Smooth muscle cell (in vitro differentiated cells): ENCODE results near the gene CDH2. TPM values are rescaled to one million over a fixed set of nuclear protein-coding genes. Genes with fewer than 3 reads are reported as not detected.
A peak's percentile ranks its signal among the peaks of the same experiment; 100 is the strongest.

Experiments used
- DNase-seq: peaks from one replicate; lab custom pipeline; 2025; ENCODE audit not compliant: unreplicated experiment; lab: John Stamatoyannopoulos, UW
- H2AFZ ChIP-seq: fragments of 200-600 bp; sonication (generic); 2 replicates; pipeline ENCODE4 v1.6.0; 2016; ENCODE audit warnings: antibody characterized with exemption, low read depth, mild to moderate bottlenecking
- H3F3A ChIP-seq: fragments of 200-600 bp; sonication (generic); 2 replicates; pipeline ENCODE4 v1.6.0; 2017; ENCODE audit warnings: antibody characterized with exemption, low read depth
- H3K27ac ChIP-seq: fragments of 200-600 bp; sonication (generic); 2 replicates; pipeline ENCODE4 v1.5.1; 2016; ENCODE audit warnings: low read depth, mild to moderate bottlenecking
- H3K27me3 ChIP-seq: fragments of 200-600 bp; sonication (generic); 2 replicates; pipeline ENCODE4 v1.6.1; 2016; ENCODE audit warnings: low read depth, mild to moderate bottlenecking
- H3K36me3 ChIP-seq: fragments of 200-600 bp; sonication (generic); 2 replicates; pipeline ENCODE4 v1.5.1; 2016; ENCODE audit warnings: low read depth
- H3K4me1 ChIP-seq: fragments of 200-600 bp; sonication (generic); 2 replicates; pipeline ENCODE4 v1.5.1; 2016; ENCODE audit warnings: low read depth
- H3K4me2 ChIP-seq: fragments of 200-600 bp; sonication (generic); 2 replicates; pipeline ENCODE4 v1.6.0; 2016; ENCODE audit warnings: mild to moderate bottlenecking
- H3K4me3 ChIP-seq: fragments of 200-600 bp; sonication (generic); 2 replicates; pipeline ENCODE4 v1.5.1; 2016; ENCODE audit warnings: mild to moderate bottlenecking
- H3K79me2 ChIP-seq: fragments of 200-600 bp; sonication (generic); 2 replicates; pipeline ENCODE4 v1.6.0; 2016; ENCODE audit warnings: low read depth, mild to moderate bottlenecking
- H3K9ac ChIP-seq: fragments of 200-600 bp; sonication (generic); 2 replicates; pipeline ENCODE4 v1.6.0; 2016; ENCODE audit warnings: low read depth
- H3K9me3 ChIP-seq: fragments of 200-600 bp; sonication (generic); replicated peaks from 2 replicates; pipeline ENCODE4 v1.5.1; 2016; ENCODE audit warnings: low read depth
- H4K20me1 ChIP-seq: fragments of 200-600 bp; sonication (generic); 2 replicates; pipeline ENCODE4 v1.6.0; 2016; ENCODE audit warnings: low read depth
- CTCF ChIP-seq: fragments of 200-600 bp; sonication (generic); IDR thresholded peaks from 2 replicates; pipeline ENCODE4 v1.5.1; 2017; ENCODE audit warnings: borderline replicate concordance, mild to moderate bottlenecking, antibody characterized with exemption; ENCODE audit not compliant: insufficient read depth, poor library complexity, severe bottlenecking
- WGBS: methylation state at CpG from one replicate; pipeline ENCODE4 v1.1.7; 2016; ENCODE audit warnings: low lambda C conversion rate; 5-methylcytosine and 5-hydroxymethylcytosine counted together
- polyA plus RNA-seq: library from polyadenylated mRNA; unstranded; fragments of >200 nt; fragmentation: Nextera tagmentation; extraction: Ambion mirVana; gene quantifications from 2 replicates; pipeline ENCODE4 v1.2.1, GENCODE V29; 2016
- total RNA-seq: library from RNA; depleted of rRNA; stranded (reverse); fragments of >200 nt; gene quantifications from 2 replicates; pipeline ENCODE4 v1.2.3, GENCODE V29; 2014

Gene CDH2
- total and polyA plus RNA-seq, 2 experiments from 2014 or later: 132 to 251 TPM

GRCh38 chr18:28115149-28115550 is 61.8 kb downstream of the CDH2 start:
- H2AFZ ChIP-seq: no peak overlapping the region
- H3K27ac ChIP-seq: peak overlapping the region; percentile 99
- 12% methylated on average over 2 of the region's 2 CpGs for WGBS
- H3K79me2 ChIP-seq: peaks cover 64% of the 10 kb centered on the region
- H3K4me1 ChIP-seq: peaks cover 61% of the 10 kb centered on the region
- no peaks in the 10 kb centered on the region for H3K27me3 ChIP-seq
- peak overlapping the region; percentile 93 for H3K9ac ChIP-seq
- H3F3A ChIP-seq: peaks cover 46% of the 10 kb centered on the region
- H3K36me3 ChIP-seq: no peaks in the 10 kb centered on the region
- H3K4me2 ChIP-seq: peak overlapping the region; percentile 80
- DNase-seq: no peak
- peak overlapping the region; percentile 25 for H3K4me3 ChIP-seq
- no peak for TF ChIP-seq CTCF
- no peaks in the 10 kb centered on the region for H3K9me3 ChIP-seq
- no peaks in the 10 kb centered on the region for H4K20me1 ChIP-seq

GRCh38 chr18:28114472-28114871 is 62.5 kb downstream of the CDH2 start:
- peaks cover 64% of the 10 kb centered on the region for H3K79me2 ChIP-seq
- H2AFZ ChIP-seq: no peak overlapping the region
- peak overlapping the region; percentile 25 for H3K4me3 ChIP-seq
- H3F3A ChIP-seq: peaks cover 46% of the 10 kb centered on the region
- H3K9me3 ChIP-seq: no peaks in the 10 kb centered on the region
- no peaks in the 10 kb centered on the region for H3K36me3 ChIP-seq
- peak overlapping the region; percentile 93 for H3K9ac ChIP-seq
- H3K27ac ChIP-seq: peak overlapping the region; percentile 99
- no peak for TF ChIP-seq CTCF
- no peak for DNase-seq
- H4K20me1 ChIP-seq: no peaks in the 10 kb centered on the region
- H3K27me3 ChIP-seq: no peaks in the 10 kb centered on the region
- peak overlapping the region; percentile 80 for H3K4me2 ChIP-seq
- 38% methylated on average over 3 of the region's 3 CpGs for WGBS
- peaks cover 68% of the 10 kb centered on the region for H3K4me1 ChIP-seq

GRCh38 chr18:28113271-28114029 is 63.5 kb downstream of the CDH2 start:
- H3K9me3 ChIP-seq: no peaks in the 10 kb centered on the region
- peak overlapping the region; percentile 80 for H3K4me2 ChIP-seq
- H3K27ac ChIP-seq: peak overlapping the region; percentile 99
- H3K9ac ChIP-seq: peak overlapping the region; percentile 93
- TF ChIP-seq CTCF: no peak
- no peak overlapping the region for H2AFZ ChIP-seq
- no peak overlapping the region for H3K4me3 ChIP-seq
- no peaks in the 10 kb centered on the region for H4K20me1 ChIP-seq
- peaks cover 46% of the 10 kb centered on the region for H3F3A ChIP-seq
- no peaks in the 10 kb centered on the region for H3K36me3 ChIP-seq
- H3K4me1 ChIP-seq: peaks cover 78% of the 10 kb centered on the region
- H3K79me2 ChIP-seq: peaks cover 67% of the 10 kb centered on the region
- 75% methylated on average over 3 of the region's 3 CpGs for WGBS
- no peak for DNase-seq
- H3K27me3 ChIP-seq: no peaks in the 10 kb centered on the region

GRCh38 chr18:28112056-28112470 is 64.9 kb downstream of the CDH2 start:
- Histone ChIP-seq H3K27me3 (no peaks in the 10 kb centered on the region), H3K79me2 (peaks cover 67% of the 10 kb centered on the region), H3K9me3 (no peaks in the 10 kb centered on the region), H4K20me1 (no peaks in the 10 kb centered on the region), H3K27ac (peak overlapping the region; percentile 99), H3F3A (peaks cover 47% of the 10 kb centered on the region), H3K4me2 (peak overlapping the region; percentile 80), H3K9ac (peak overlapping the region; percentile 88), H3K4me3 (peak overlapping the region; percentile 28), H3K4me1 (peaks cover 92% of the 10 kb centered on the region), H2AFZ (no peak overlapping the region), H3K36me3 (no peaks in the 10 kb centered on the region)
- DNase-seq: no peak
- 0% methylated on average over 5 of the region's 5 CpGs for WGBS
- no peak for TF ChIP-seq CTCF
